Caki2 (cell line): ENCODE results near the gene SYTL3. TPM values are rescaled to one million over a fixed set of nuclear protein-coding genes. Genes with fewer than 3 reads are reported as not detected.
"Not testable (repeated sequence)": the region's sequence is repeated elsewhere in the genome, so short reads cannot be mapped to it uniquely, and the experiment has no call there.

Source experiments
- DNase-seq: peaks from one replicate; pipeline ENCODE4 v3.0.0-alpha.2; 2015; ENCODE audit warnings: low read depth
- in situ Hi-C: cut with HindIII; loops from 2 replicates; pipeline ENCODE4 v1.10.0; 2016; ENCODE audit warnings: low sequenced_read_pairs, low pct_unique_long_range_greater_than_20kb, mixed read lengths
- total RNA-seq: library from RNA; depleted of rRNA; stranded (reverse); fragments of >200 nt; shearing (Covaris generic); gene quantifications from 2 replicates; pipeline ENCODE4 v1.2.3, GENCODE V29; 2014; ENCODE audit warnings: low replicate concordance

The SYTL3 gene
- total RNA-seq, 1 experiment from 2014 or later: 24.3 TPM

GRCh38 chr6:158620963-158621693, 28.7 kb upstream of the SYTL3 start:
- no peak for DNase-seq
- in situ Hi-C loops: no loop called here

- DNase-seq: no peak
- in situ Hi-C loops: no loop called here
These were observed 27.9 kb upstream of the SYTL3 start for GRCh38 chr6:158621694-158622544.

GRCh38 chr6:158622545-158623190, 27.2 kb upstream of the SYTL3 start:
- in situ Hi-C loops: no loop called here
- DNase-seq: no peak

- in situ Hi-C loops: no loop called here
These were observed 24.9 kb upstream of the SYTL3 start for GRCh38 chr6:158624684-158625682.

GRCh38 chr6:158625881-158626305, 24.0 kb upstream of the SYTL3 start:
- in situ Hi-C loops: no loop called here
- DNase-seq: no peak

More at GRCh38 chr6:158624684-158625682, 24.9 kb upstream of the SYTL3 start:
- no peak for DNase-seq

GRCh38 chr6:158626360-158627167, 23.3 kb upstream of the SYTL3 start:
- in situ Hi-C loops: no loop called here

GRCh38 chr6:158627168-158627939, 22.5 kb upstream of the SYTL3 start:
- in situ Hi-C loops: no loop called here
- no peak for DNase-seq

More at GRCh38 chr6:158626360-158627167, 23.3 kb upstream of the SYTL3 start:
- no peak for DNase-seq

GRCh38 chr6:158627940-158628211, 22.0 kb upstream of the SYTL3 start:
- DNase-seq: no peak
- in situ Hi-C loops: no loop called here

GRCh38 chr6:158628542-158628941, 21.3 kb upstream of the SYTL3 start:
- in situ Hi-C loops: no loop called here
- DNase-seq: no peak

GRCh38 chr6:158629367-158630221, 20.3 kb upstream of the SYTL3 start:
- DNase-seq: peak; percentile 6
- in situ Hi-C loops: no loop called here

GRCh38 chr6:158630938-158631616, 18.8 kb upstream of the SYTL3 start:
- DNase-seq: no peak
- in situ Hi-C loops: no loop called here

- in situ Hi-C loops: no loop called here
- DNase-seq: peak; percentile 80
These were observed 17.9 kb upstream of the SYTL3 start for GRCh38 chr6:158631678-158632537.

GRCh38 chr6:158632538-158633119, 17.2 kb upstream of the SYTL3 start:
- in situ Hi-C loops: not testable (repeated sequence)

GRCh38 chr6:158633127-158633526, 16.7 kb upstream of the SYTL3 start:
- DNase-seq: no peak
- in situ Hi-C loops: no loop called here

More at GRCh38 chr6:158632538-158633119, 17.2 kb upstream of the SYTL3 start:
- DNase-seq: not testable (repeated sequence)
